NOMO-1 treated with DMSO at 0.1 percent for 48 hours (cell line): ENCODE measurements around the gene SNRPE.
"Not testable (repeated sequence)": the region's sequence is repeated elsewhere in the genome, so short reads cannot be mapped to it uniquely, and the experiment has no call there.

Experiments
- DNase-seq: peaks from one replicate; lab custom pipeline; 2025; ENCODE audit not compliant: unreplicated experiment; lab: John Stamatoyannopoulos, UW

The SNRPE gene

DNA sequence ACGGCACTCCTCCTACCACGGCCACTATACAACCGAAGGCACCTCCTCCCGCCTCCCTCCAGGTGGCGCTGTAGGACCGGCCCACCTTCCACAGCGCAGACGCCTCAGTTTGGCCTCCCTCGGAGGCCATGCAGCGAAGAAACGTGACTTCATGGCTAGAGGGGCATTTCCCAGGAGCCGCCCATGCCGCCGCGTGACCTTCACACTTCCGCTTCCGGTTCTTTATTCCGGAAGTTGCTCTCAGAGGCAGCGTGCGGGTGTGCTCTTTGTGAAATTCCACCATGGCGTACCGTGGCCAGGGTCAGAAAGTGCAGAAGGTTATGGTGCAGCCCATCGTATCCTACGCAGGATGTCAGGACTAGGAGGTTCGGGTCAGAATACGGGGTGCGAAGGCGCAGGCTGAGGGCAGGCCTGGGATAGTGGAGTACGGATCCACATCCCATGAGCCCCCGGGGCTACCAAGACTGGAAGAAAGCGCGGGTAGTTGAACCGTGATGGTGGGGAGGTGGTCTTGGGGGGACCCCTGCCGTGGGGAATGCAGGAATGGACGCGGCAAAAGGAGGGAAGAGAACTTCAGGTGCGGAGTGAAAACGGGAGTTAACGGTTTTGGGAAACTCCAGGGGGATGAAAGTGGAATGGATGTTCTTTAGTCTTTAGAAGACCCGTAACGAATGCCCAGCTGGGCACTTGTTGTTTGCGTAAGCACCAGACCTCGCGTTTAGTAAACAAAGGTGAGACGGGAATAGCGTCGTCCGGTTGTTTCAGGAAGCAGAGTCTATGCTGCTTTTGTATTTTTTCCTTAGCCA is at the start of gene SNRPE:
SNRPE (plus strand) TSS at position 221 of the 806 bp plus-strand sequence; CDS start at position 282, 61 bp downstream.
- peak; percentile 98 for DNase-seq

DNA sequence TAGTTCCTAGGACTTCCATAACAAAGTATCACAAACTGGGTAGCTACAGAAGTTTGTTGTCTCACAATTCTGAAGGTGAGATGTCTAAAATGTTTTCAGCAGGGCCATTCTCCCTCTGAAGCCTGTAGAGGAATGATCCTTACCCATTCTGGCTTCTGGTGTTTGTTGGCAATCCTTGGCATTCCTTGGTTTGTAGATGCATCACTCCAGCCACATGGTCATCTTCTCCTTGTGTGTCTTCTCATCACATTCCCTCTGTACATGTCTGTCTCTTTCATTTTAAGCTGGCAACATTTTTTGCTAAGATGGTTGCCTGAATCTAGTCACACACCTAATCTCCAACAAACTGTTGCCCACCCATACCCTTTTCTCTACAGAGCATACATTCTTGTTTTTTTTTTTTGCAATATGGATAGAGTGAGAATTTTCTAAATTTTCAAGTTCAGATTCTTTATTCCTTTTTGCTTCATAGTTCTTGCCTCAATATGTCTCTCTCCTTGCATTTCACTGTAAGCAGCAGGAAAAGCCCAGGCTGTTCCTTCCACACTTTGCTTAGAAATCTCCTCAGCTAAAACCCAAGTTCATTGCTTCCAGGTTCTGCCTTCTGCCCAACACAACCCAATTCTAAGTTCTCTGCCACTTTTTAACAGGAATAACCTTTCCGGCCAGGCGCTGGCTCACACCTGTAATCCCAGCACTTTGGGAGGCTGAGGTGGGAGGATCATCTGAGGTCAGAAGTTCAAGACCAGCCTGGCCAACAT is 47.6 kb upstream of the SNRPE start:
- no peak for DNase-seq

DNA sequence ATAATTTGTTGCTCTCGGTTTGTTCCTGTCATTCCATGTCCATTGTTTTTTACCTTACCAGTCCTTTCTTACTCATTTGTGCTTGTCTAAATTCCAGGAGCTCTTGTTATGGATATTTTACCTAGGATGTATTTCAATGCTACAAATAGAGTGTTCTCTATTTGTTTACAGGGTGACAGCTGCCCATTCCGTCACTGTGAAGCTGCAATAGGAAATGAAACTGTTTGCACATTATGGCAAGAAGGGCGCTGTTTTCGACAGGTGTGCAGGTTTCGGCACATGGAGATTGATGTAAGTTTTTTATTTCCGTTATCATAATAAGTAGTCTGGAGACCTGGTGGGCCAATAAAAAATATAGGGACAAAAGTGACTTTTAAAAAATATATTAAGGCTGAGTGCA is 43.0 kb upstream of the SNRPE start:
- no peak for DNase-seq

DNA sequence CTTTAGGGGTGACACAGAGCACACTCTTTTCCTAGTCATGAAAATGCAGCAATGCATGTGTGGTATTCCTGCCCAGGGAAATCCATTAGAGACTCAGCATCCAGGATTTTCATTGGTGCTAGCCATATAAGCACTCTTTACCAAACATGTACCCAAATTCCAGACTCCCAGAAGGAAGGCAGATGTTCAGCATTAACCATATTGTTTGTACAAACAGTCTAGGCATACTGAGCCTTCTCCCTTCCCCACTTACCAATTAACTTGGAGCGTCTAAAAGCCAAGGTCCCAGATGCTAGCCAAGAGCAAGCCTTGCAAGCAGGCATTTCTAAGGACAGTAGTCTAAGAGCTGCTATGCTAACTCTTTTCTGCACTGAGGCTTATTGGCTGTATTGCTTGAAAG is 38.1 kb upstream of the SNRPE start:
- no peak for DNase-seq

DNA sequence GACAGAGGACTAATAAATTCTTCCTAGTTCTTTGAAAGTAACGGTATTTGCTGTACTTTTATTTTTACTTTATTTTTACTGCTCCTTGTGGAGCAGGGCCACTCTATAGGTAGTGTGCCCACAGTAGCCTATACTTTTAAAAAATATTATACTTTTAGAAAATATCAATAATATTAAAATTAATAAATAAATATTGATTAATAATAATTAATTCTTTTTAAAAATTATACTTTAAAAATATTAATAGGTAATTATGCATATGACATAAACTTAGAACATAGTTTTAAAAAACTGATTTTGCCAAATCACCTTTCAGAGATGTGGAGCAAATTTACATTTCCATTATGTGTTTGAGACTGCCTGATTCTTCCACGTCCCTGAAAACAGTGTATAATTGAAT is 35.2 kb upstream of the SNRPE start:
- no peak for DNase-seq

DNA sequence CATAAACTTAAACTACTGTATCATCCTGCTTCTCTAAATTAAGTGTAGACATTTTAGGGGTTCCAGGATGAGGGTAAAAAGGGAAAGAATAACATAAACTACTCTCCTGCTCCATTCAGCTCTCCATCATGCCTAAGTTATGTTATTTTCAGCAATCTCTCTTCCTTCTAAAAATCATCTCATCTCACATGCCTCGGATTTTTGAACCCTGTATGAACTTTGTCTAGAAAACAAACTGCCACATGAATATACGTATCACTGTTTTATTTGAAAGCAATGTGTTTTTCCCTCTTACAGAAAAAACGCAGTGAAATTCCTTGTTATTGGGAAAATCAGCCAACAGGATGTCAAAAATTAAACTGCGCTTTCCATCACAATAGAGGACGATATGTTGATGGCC is 33.4 kb upstream of the SNRPE start:
- no peak for DNase-seq

DNA sequence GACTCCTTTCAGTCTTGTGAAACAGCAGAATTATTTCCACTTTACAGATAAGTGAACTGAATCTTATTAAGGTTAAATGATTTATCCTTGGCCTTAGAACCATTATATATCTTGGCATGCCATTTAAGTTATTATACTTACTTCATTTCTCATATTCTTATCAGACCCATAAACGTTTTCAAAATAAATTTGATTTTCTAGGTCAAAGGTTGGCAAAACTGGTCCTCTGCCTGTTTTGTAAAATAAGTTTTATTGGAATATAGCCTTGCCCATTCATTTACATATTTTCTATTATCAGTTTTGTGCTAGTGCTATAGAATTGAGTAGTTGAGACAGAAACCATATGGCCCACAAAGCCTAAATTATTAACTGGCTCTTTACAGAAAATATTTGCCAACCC is 32.9 kb upstream of the SNRPE start:
- no peak for DNase-seq

DNA sequence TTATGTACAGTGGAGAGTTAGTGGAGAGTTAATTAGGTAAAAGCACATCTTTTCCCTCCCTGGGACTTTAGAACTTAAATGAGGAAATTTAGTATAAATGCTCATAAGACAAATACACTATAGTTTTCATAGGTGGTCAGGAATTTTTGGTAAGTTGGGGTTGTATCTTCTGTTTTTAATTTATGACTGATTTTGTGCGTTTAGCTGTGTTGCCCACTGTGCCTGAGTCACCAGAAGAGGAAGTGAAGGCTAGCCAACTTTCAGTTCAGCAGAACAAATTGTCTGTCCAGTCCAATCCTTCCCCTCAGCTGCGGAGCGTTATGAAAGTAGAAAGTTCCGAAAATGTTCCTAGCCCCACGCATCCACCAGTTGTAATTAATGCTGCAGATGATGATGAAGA is 32.2 kb upstream of the SNRPE start:
- peak; percentile 44 for DNase-seq

DNA sequence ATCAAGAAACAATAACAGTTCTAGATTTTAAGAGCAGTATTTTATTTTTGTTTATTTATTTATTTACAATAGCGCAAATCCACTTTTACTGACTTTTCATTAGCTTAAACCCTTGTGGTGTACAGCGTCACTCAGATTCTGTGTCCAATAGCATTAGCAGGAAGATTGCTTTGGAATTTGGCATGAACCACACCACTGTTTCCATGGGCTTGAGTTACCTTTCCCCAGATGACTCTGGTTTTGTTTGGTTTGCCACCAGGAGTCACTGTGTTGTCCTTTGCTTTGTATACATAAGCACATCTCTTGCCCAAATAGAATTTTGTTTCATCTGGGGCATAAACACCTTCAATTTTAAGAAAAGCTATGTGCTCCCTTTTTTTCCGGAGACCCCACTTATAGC is 25.9 kb upstream of the SNRPE start:
- no peak for DNase-seq

DNA sequence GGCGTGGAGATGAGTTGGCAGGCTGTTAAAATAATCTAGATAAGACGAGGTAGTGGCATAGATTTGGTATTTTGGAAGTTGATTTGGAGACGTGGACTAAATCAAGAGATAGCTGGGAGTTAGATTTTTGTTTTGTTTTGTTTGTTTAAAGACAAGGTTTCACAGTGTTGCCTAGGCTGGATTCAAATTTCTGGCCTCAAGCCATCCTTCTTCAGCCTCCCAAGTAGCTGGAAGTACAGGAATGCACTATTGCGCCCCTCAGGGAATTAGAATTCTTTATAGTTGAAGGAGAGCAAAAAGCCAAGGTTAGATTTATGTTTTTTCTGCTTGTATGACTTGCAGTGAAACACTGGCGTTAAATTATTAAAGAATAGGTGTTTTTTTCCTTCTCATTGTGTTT is 22.3 kb upstream of the SNRPE start:
- no peak for DNase-seq

DNA sequence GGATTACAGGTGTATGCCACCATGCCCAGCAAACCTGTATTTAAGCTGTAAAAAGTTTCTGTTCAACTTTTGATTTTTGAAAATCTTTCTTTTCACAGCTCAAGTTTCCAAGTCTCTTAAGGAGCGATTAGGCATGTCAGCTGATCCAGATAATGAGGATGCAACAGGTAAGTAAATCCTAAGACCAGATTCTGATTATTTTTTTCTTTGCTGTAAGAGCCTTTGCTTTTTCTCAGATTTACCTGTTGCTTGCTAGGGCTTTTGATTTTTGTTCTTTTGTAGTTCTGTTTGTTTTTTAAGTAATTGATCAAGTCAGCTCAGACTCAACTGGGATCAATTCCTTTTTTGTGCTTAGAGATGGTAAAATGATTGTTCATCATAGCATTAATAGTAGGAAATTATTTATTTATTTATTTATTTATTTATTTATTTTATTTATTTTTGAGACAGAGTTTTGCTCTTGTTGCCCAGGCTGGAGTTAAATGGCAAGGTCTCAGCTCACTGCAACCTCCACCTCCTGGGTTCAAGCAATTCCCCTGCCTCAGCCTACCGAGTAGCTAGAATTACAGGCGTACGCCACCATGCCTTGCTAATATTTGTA is 21.1 kb upstream of the SNRPE start:
- DNase-seq, result no peak

DNA sequence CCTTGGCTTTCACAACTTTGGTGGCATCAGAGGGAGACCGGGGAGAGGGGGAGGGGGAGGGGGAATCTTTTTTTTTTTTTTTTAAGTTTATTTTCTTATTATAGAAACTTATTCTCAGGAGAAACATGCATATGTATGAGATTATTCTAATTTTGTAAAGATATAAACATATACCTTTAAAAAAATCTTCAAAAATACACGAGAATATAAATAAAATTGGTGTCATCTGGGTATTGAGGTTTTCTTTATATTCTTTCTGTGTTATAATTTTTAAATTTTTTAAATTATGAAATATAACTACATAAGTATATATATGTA is 18.9 kb upstream of the SNRPE start:
- no peak for DNase-seq

DNA sequence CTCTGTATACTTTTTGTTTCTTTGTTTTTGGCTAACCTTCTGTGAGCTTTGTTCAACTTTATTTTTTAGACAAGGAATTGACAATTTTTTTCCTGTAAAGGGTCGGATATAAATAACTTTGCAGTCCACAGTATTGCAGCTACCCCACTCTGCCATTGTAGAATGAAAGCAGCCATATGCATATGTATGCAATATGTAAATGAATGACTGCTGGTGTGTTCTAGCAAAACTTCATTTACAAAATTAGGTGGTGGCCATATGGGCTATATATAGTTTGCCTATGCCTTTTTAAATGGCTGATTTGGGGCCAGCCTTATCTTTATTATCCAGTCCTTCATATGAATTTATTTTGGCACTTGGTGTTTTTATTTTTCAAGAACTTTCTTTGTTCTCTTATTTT is 18.0 kb upstream of the SNRPE start:
- no peak for DNase-seq

DNA sequence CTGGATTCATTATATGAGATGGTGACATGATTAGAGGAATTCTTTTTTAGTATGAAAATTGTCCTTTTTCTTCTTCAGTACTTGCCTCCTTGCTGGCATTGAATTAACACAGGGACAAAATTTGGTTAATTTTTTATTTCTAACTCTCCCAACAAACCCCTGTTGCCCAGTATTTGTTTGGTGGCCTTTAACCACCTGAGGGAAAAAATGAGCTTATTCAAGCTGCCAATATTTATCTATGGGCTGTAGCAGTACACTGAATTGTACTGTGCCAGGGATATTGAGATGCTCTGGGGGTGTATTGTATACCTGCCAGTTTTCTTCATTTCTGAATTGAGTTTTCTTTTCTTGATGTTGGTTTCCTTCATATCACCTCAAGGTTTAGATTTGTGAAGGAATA is 8.3 kb upstream of the SNRPE start:
- not testable (repeated sequence) for DNase-seq

DNA sequence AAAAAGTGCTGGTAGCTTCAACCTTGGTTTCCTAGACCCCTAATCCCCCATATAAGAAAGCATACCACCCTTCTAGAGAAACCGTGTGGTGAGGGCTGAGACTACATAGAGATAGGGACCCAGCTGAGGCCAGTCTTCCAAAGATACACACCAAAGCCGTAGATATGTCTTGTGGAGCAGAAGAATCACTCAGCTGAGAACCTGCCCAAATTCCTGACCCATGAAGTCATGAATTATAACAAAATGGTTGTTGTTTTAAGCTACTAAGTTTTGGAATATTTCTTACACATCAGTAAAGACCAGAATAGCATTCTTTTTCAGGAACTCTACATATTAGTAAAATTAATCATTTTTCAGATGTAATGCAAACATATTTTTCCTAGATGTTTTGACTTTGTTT is 3.3 kb upstream of the SNRPE start:
- DNase-seq, result no peak

DNA sequence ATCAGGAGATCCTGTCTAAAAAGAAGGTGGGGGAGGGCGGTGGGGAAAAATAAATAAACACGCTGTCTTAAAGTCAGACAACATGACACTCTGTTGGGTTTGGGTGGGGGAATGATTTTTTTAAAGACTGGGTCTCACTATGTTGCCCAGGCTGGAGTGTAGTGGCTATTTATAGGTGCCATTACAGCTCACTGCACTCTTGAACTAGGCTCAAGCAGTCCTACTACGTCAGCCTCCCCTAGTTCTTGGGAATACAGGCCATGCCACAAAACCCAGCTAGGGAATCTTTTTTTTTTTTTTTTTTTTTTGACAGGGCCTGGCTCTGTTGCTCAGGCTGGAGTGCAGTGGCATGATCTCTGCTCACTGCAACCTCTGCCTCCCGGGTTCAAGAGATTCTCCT is 2.4 kb upstream of the SNRPE start:
- no peak for DNase-seq

DNA sequence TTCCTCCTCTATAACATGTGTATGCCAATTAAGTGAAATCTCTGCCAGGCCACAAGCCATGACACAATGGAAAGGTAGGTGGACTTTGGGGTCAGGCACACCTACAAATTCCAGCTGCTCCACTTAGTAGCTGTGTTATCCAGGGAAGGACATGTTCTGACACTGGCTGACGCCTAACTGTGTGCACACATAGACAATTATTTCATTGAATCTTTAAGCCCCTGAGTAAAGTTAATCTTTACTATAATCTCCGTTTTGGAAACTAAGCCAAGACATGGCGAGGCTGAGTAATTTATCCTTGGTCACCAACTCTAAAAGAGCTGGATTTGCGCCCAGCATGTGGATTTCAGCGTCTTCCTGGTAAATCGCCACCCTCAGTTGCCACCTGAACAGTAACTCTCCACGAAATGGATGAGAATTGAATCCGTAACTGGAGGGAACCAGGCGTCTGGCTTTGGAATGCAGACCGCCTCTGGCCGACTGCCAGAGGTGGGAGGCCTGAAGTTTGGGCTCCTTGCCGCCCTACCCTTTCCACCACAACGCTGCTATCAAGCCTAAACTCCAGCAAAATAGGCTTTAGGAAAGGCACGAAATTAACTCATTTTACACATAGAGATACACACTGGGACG is 888 bp upstream of the SNRPE start:
- DNase-seq, result no peak

DNA sequence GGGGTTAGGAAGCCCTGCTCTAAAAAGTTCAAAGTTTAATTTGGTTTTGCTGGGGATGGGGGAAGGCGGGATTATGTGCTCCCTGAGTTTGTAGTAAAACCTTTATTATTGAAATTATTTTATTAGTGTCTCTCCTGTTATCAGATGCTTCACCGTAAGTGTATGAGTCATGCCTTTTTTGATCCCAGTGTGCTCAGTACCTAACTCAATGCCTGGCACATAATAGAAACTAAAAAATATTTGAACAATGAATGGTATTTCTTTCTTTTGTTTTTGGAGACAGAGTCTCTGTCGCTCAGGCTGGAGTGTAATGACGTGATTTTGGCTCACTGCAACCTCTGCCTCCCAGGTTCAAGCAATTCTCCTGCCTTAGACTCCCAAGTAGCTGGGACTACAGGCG is 6.4 kb downstream of the SNRPE start:
- DNase-seq, result no peak

DNA sequence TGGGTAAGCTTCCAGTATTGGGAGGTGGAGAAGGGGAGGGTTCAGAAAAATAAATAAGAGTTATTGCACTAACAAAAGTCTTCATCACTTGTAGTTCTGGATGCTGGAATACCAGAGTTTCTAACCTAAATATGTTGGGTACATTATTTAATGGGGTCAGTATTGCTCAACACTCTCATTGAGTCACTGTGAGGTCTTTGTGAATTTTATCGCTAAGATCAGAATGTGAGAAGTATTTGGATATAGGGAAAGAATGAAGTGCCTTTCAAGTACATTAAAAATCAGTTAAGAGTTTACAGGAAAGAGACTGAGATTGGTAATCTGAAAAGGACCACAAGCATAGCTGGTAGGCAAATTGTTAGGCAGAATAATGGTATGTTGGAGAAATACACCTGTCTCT is 8.8 kb downstream of the SNRPE start:
- DNase-seq, result no peak

DNA sequence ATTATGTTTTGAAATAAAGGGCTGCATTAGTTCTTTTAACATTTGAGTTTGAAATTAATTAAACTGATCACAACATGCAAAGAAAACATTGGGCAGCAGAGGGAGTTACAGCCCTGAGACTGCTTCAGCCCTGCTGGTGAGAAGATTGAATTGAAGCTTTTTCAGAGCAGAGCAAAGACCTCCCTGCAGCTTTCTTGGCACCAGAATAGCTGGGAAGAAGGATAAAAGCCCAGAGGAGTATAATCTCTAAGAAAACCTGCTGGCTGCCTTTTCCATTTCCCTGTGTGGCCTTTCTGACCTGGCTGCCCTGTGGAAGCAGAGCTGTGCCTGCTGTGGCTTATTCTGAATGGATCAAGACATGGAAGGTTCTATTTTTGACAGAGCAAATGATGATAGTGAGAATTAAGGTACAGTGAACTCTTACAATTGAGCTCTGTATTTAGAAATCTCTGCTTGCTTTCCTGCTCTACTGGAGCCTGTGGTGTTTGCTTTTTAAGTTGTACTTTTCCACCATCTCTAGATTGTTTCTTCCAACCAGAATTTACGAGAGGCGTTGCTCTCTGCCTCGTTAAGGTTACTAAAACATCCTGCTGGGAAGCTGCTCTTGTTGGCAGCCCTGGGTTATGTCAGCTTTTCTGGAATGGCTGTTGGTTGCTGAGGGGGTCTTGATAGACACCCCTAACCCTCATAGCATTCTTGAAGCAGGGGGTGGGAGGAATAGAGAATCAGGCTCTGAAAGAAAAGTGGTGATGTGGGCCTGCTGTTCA is 9.9 kb downstream of the SNRPE start:
- peak; percentile 79 for DNase-seq

DNA sequence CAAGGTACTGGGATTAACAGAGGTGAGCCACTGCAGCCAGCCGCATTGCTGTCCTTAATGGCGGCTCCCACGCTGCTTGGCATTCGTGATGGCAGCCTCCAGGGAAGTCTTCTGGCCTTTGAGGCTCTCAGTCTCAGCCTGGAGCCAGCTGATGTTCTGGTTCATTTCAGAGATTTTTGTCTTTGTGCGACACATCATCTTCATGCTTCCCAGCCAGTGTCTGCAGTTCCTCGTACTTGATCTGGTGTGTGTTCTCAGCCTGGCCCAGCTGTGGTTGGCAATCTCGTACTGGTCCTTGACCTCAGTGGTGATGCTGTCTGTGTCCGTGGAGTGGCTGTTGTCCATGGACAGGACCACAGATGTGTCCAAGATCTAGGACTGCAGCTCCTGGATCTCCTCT is 11.7 kb downstream of the SNRPE start:
- DNase-seq, result no peak
